Measurements from ENCODE around the gene NUB1. TPM values are rescaled to one million over a fixed set of nuclear protein-coding genes. Genes with fewer than 3 reads are reported as not detected.
A peak's percentile ranks its signal among the peaks of the same experiment; 100 is the strongest.

NUB1 gene
- polyA plus RNA-seq, 1 donor (not counting 4 experiments of a cell fraction or from before 2014, with no cell fraction given), result 34.6 TPM

DNA sequence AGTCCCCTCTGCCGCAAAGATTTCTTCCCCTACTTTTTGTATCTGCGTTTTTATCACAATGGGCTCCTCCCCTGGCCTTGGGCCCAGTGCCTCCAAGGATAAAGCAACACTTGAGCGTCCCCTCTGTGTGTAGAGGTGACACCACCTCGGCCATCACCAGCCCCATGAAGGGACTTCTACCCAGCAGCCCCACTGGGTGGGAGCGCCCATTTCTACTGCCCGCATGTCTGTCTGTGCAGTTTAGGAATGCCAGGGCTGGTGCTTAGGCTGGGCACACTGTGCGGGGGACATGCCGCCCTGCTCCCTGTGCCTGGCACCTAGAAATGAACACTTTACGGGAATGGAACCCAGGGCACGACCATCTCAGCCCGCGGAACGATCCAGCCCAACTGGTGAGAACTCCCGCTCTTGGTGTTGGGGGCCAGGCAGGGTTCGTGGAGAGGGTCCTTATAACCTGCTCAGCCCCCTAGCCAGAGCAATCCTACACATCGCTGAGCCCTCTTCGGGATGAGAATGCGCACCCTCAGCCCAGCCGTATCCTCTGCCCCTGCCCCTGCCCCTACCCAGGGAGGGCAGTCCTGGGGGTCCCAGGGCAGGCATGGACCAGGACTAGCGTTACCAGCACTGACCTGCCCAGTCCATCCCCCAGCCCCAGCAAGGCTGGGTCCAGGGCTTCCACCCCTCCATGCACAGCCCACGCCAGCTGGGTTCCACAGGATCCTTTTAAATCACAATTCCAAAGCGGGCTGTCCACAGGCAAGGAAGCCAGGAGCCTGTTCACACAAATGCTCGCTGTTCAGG is 85.5 kb downstream of the NUB1 start:
- Histone ChIP-seq H3K27me3 (ENCODE audit: control insufficient read depth, extremely low read depth, insufficient read depth, low read length) (peaks cover 5% of the 10 kb centered on the region), H3K27ac (ENCODE audit: control insufficient read depth, insufficient read depth, low read length) (no peak overlapping the region), H2AFZ (ENCODE audit: control insufficient read depth, low read length) (no peak overlapping the region), H3K9me3 (ENCODE audit: control insufficient read depth, low read depth, low read length) (peaks cover 4% of the 10 kb centered on the region), H3K9me1 (ENCODE audit: control insufficient read depth, extremely low read depth, insufficient read depth, low read length) (no peaks in the 10 kb centered on the region), H3K79me2 (ENCODE audit: control insufficient read depth, insufficient read depth, low read length) (no peaks in the 10 kb centered on the region), H3K4me1 (ENCODE audit: control insufficient read depth, extremely low read depth, insufficient read depth, low read length) (peaks cover 5% of the 10 kb centered on the region), H4K20me1 (ENCODE audit: control insufficient read depth, extremely low read depth, insufficient read depth, low read length) (no peaks in the 10 kb centered on the region), H3K9ac (ENCODE audit: control insufficient read depth, extremely low read depth, insufficient read depth, low read length) (no peak overlapping the region), H3K36me3 (ENCODE audit: control insufficient read depth in 2 of 2, extremely low read depth in 1 of 2, insufficient read depth in 2 of 2, low read length in 2 of 2) (no peaks in the 10 kb centered on the region), H3K4me2 (ENCODE audit: control insufficient read depth, extremely low read depth, insufficient read depth, low read depth, low read length) (peak overlapping the region; percentile 34), H3K4me3 (ENCODE audit: control insufficient read depth in 2 of 3, extremely low read depth in 1 of 3, insufficient read depth in 2 of 3, low read depth in 1 of 3, low read length in 3 of 3) (no peak overlapping the region)
- DNase-seq (ENCODE audit: low read depth, low spot score) (no peak), FAIRE-seq (no peak)
- TF ChIP-seq, protein P1, sequence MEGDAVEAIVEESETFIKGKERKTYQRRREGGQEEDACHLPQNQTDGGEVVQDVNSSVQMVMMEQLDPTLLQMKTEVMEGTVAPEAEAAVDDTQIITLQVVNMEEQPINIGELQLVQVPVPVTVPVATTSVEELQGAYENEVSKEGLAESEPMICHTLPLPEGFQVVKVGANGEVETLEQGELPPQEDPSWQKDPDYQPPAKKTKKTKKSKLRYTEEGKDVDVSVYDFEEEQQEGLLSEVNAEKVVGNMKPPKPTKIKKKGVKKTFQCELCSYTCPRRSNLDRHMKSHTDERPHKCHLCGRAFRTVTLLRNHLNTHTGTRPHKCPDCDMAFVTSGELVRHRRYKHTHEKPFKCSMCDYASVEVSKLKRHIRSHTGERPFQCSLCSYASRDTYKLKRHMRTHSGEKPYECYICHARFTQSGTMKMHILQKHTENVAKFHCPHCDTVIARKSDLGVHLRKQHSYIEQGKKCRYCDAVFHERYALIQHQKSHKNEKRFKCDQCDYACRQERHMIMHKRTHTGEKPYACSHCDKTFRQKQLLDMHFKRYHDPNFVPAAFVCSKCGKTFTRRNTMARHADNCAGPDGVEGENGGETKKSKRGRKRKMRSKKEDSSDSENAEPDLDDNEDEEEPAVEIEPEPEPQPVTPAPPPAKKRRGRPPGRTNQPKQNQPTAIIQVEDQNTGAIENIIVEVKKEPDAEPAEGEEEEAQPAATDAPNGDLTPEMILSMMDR (optimal IDR thresholded peaks at IDR 0.05 in 1 of 3, IDR thresholded peaks at IDR 0.05 in 1 of 3, conservative IDR thresholded peaks at IDR 0.05 in 1 of 3; ENCODE audit: extremely low read depth in 1 of 3, insufficient read depth in 2 of 3, low read length in 3 of 3), result no peak
- no peak for TF ChIP-seq EZH2 (IDR thresholded peaks at IDR 0.05; ENCODE audit: low read length)
- dilution Hi-C loops (cut with MboI; ENCODE audit: extremely low pct_ligation_motif_present, low sequenced_read_pairs), result no loop called here

DNA sequence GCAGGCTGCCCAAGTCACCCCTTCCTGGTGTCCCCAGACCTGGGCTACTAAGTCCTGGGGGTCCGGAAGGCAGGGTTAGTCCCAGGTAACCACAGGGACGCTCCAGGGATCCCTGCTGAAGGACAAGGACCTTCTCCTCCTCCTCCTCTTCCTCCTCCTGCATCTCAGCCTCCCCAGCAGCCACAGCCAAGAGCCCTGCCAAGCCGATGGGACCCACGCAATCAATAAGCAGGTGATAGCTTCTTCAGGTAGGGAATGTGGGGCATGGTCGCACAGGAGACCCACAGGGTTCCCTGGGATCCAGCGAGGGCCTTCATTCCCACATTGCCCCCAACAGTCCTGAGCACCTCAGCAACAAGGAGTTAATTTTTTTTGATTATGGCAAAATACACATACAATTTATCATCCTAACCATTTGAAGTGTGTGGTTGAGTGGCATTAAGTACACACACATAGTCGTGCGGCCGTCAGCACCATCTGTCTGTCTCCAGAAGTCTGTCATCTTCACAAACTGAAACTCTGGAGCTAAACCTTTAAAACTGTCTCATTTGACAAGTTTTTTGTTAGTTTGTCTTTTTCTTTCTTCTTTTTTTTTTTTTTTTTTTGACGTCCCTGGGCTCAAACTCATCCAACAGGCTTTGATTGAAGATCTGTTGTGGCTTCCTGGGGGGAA is 86.2 kb downstream of the NUB1 start:
- dilution Hi-C loops (cut with MboI; ENCODE audit: extremely low pct_ligation_motif_present, low sequenced_read_pairs), result no loop called here
- TF ChIP-seq, protein P1 (optimal IDR thresholded peaks at IDR 0.05 in 1 of 3, IDR thresholded peaks at IDR 0.05 in 1 of 3, conservative IDR thresholded peaks at IDR 0.05 in 1 of 3; ENCODE audit: extremely low read depth in 1 of 3, insufficient read depth in 2 of 3, low read length in 3 of 3), result no peak
- TF ChIP-seq EZH2 (IDR thresholded peaks at IDR 0.05; ENCODE audit: low read length), result no peak
- Histone ChIP-seq H4K20me1 (ENCODE audit: control insufficient read depth, extremely low read depth, insufficient read depth, low read length) (no peaks in the 10 kb centered on the region), H3K36me3 (ENCODE audit: control insufficient read depth in 2 of 2, extremely low read depth in 1 of 2, insufficient read depth in 2 of 2, low read length in 2 of 2) (no peaks in the 10 kb centered on the region), H3K4me1 (ENCODE audit: control insufficient read depth, extremely low read depth, insufficient read depth, low read length) (peaks cover 8% of the 10 kb centered on the region), H3K4me3 (ENCODE audit: control insufficient read depth in 2 of 3, extremely low read depth in 1 of 3, insufficient read depth in 2 of 3, low read depth in 1 of 3, low read length in 3 of 3) (no peak overlapping the region), H3K9ac (ENCODE audit: control insufficient read depth, extremely low read depth, insufficient read depth, low read length) (no peak overlapping the region), H3K27me3 (ENCODE audit: control insufficient read depth, extremely low read depth, insufficient read depth, low read length) (peaks cover 5% of the 10 kb centered on the region), H3K4me2 (ENCODE audit: control insufficient read depth, extremely low read depth, insufficient read depth, low read depth, low read length) (no peak overlapping the region), H2AFZ (ENCODE audit: control insufficient read depth, low read length) (no peak overlapping the region), H3K9me1 (ENCODE audit: control insufficient read depth, extremely low read depth, insufficient read depth, low read length) (no peaks in the 10 kb centered on the region), H3K79me2 (ENCODE audit: control insufficient read depth, insufficient read depth, low read length) (no peaks in the 10 kb centered on the region), H3K9me3 (ENCODE audit: control insufficient read depth, low read depth, low read length) (no peaks in the 10 kb centered on the region), H3K27ac (ENCODE audit: control insufficient read depth, insufficient read depth, low read length) (no peak overlapping the region)
- no peak for DNase-seq (ENCODE audit: low read depth, low spot score)
- no peak for FAIRE-seq

Other genes starting within 250 kb of the NUB1 start
- gene GBX1, start 174.1 kb upstream of the NUB1 start, polyA plus RNA-seq, result not detected in 3 replicates
- gene ASB10, start 154.6 kb upstream of the NUB1 start, polyA plus RNA-seq, result not detected in 3 replicates
- gene H2BK1, start 131.3 kb upstream of the NUB1 start, polyA plus RNA-seq, result not detected in 3 replicates
- 33.3 to 68.6 TPM (median 43.6 TPM) in 3 replicates for gene ABCF2, start 114.6 kb upstream of the NUB1 start, polyA plus RNA-seq
- 16.2 to 33.0 TPM (median 26.0 TPM) in 3 replicates for gene CHPF2, start 109.3 kb upstream of the NUB1 start, polyA plus RNA-seq
- 3.0 to 6.0 TPM (median 3.1 TPM) in 3 replicates for gene SMARCD3, start 93.1 kb upstream of the NUB1 start, polyA plus RNA-seq
- not detected in 3 replicates for gene WDR86, start 68.2 kb downstream of the NUB1 start, polyA plus RNA-seq
- gene CRYGN, start 98.3 kb downstream of the NUB1 start, polyA plus RNA-seq, result not detected in 3 replicates
- gene RHEB, start 178.1 kb downstream of the NUB1 start, polyA plus RNA-seq, result 67.2 to 138 TPM (median 69.4 TPM) in 3 replicates